Panc1 (cell line): ENCODE data around the gene SH3PXD2A. TPM values are rescaled to one million over a fixed set of nuclear protein-coding genes. Genes with fewer than 3 reads are reported as not detected.

Experiments used
- ATAC-seq: fragments of 200-7000 bp; cut with Tn5 transposase; 2 replicates; pipeline ENCODE4 v1.9.1; 2020; ENCODE audit warnings: mild to moderate bottlenecking, moderate library complexity
- BruUV-seq: library from RNA; stranded (reverse); fragments of 400-500 nt; replicated peaks from 2 replicates; lab custom pipeline; 2021; lab: Mats Ljungman, UMichigan
- CTCF ChIA-PET: fragments of 300-600 bp; sonication (Branson Sonifier 250); formaldehyde crosslinking; loops from one replicate; lab custom pipeline; 2022; ENCODE audit warnings: antibody characterized with exemption; lab: Charles Lee
- POLR2A ChIA-PET: fragments of 300-600 bp; sonication (Branson Sonifier 250); formaldehyde crosslinking; loops from one replicate; lab custom pipeline; 2022; ENCODE audit warnings: antibody characterized with exemption; lab: Charles Lee
- DNase-seq: peaks from one replicate; pipeline ENCODE4 v3.0.0-alpha.2; 2010; ENCODE audit warnings: low read depth, low spot score
- H3K27ac ChIP-seq: 2 replicates; pipeline ENCODE4 v1.5.1; 2011; ENCODE audit warnings: mild to moderate bottlenecking, low read length, inconsistent platforms
- H3K27me3 ChIP-seq: fragments of 200-500 bp; sonication (Bioruptor generic); 2 replicates; pipeline ENCODE4 v1.6.0; 2014; ENCODE audit warnings: low read length, inconsistent platforms; ENCODE audit not compliant: control insufficient read depth, insufficient read depth
- H3K36me3 ChIP-seq: fragments of 200-500 bp; sonication (Bioruptor generic); 2 replicates; pipeline ENCODE4 v1.5.1; 2014; ENCODE audit warnings: inconsistent platforms, mild to moderate bottlenecking, low read length, moderate library complexity; ENCODE audit not compliant: control insufficient read depth, insufficient read depth
- H3K4me1 ChIP-seq: 2 replicates; pipeline ENCODE4 v1.5.1; 2011; ENCODE audit warnings: inconsistent platforms, mild to moderate bottlenecking, low read length, moderate library complexity; ENCODE audit not compliant: control insufficient read depth, insufficient read depth
- H3K4me3 ChIP-seq, 2 experiments: 2 replicates each; pipeline ENCODE4 v1.5.1; 2011 to 2012; ENCODE audit warnings: low read depth in 2 of 2, low read length in 2 of 2, mild to moderate bottlenecking in 2 of 2, inconsistent platforms in 1 of 2, moderate library complexity in 1 of 2
- H3K9me3 ChIP-seq: fragments of 200-500 bp; sonication (Bioruptor generic); 2 replicates; pipeline ENCODE4 v1.5.1; 2014; ENCODE audit warnings: low read depth, mild to moderate bottlenecking, inconsistent platforms, low read length, moderate library complexity; ENCODE audit not compliant: control insufficient read depth, insufficient read depth
- CTCF ChIP-seq: fragments of 450-650 bp; IDR thresholded peaks from 2 replicates; pipeline ENCODE4 v1.5.1; 2017; ENCODE audit warnings: mild to moderate bottlenecking
- POLR2AphosphoS5 ChIP-seq: IDR thresholded peaks from 2 replicates; pipeline ENCODE4 v1.6.1; 2012; ENCODE audit warnings: mild to moderate bottlenecking, low read depth, low read length, moderate library complexity
- REST ChIP-seq, 2 experiments: IDR thresholded peaks; 2 replicates each; pipeline ENCODE4 v1.6.1; 2011 to 2012; ENCODE audit warnings: low read depth in 2 of 2, control low read depth in 1 of 2, low read length in 1 of 2, mild to moderate bottlenecking in 1 of 2, moderate library complexity in 1 of 2; ENCODE audit not compliant: insufficient read depth in 1 of 2
- SIN3A ChIP-seq: IDR thresholded peaks from 2 replicates; pipeline ENCODE4 v1.6.1; 2012; ENCODE audit warnings: low read depth, mild to moderate bottlenecking, low read length, moderate library complexity, borderline replicate concordance; ENCODE audit not compliant: insufficient read depth
- TCF7L2 ChIP-seq: IDR thresholded peaks from 2 replicates; pipeline ENCODE4 v1.6.1; 2011; ENCODE audit warnings: mild to moderate bottlenecking, low read depth, low read length, inconsistent platforms
- in situ Hi-C: cut with HindIII; loops from 2 replicates; pipeline ENCODE4 v1.10.0; 2016; ENCODE audit warnings: low sequenced_read_pairs, low pct_unique_long_range_greater_than_20kb
- intact Hi-C: fragments of 100-400 bp; cut with micrococcal nuclease; formaldehyde crosslinking; loops from one replicate; pipeline ENCODE4 v1.10.0; 2022; ENCODE audit not compliant: unreplicated experiment
- total RNA-seq: library from RNA; stranded (reverse); gene quantifications from one replicate; pipeline ENCODE4 v1.2.1, GENCODE V29; 2021; ENCODE audit not compliant: unreplicated experiment

SH3PXD2A gene
- total RNA-seq, 1 experiment from 2014 or later, result 5.7 TPM

GRCh38 chr10:103793429-103793828, 61.9 kb downstream of the SH3PXD2A start:
- BruUV-seq, result no TSS peak
- Histone ChIP-seq H3K27ac (no peak overlapping the region), H3K4me3 (no peak overlapping the region), H3K36me3 (no peaks in the 10 kb centered on the region), H3K4me1 (peaks cover 7% of the 10 kb centered on the region), H3K27me3 (no peaks in the 10 kb centered on the region), H3K9me3 (no peaks in the 10 kb centered on the region)
- ATAC-seq (no peak), DNase-seq (no peak)
- in situ Hi-C loops, result no loop called here
- no peak for TF ChIP-seq REST (IDR thresholded peaks at IDR 0.05; ENCODE audit: insufficient read depth in 1 of 2, low read depth in 2 of 2, low read length in 1 of 2)
- no peak for TF ChIP-seq TCF7L2
- TF ChIP-seq SIN3A, result no peak
- no peak for TF ChIP-seq POLR2AphosphoS5
- TF ChIP-seq CTCF, result no peak
- intact Hi-C loops, result no loop called here
- POLR2A ChIA-PET, result no interaction called here
- CTCF ChIA-PET, result interaction anchor here (0.7 kb wide), 1 partner anchor 55 kb away, joined by 4 read pairs; no protein-coding TSS in a partner anchor

- BruUV-seq, result no TSS peak
- in situ Hi-C loops (no loop called here), intact Hi-C loops (no loop called here)
- CTCF ChIA-PET, result no interaction called here
- H3K27me3 ChIP-seq, result no peaks in the 10 kb centered on the region
- no peak overlapping the region for H3K4me3 ChIP-seq
- no peak for ATAC-seq
- POLR2A ChIA-PET, result no interaction called here
- TF ChIP-seq SIN3A (no peak), POLR2AphosphoS5 (no peak), TCF7L2 (no peak), CTCF (no peak), REST (IDR thresholded peaks at IDR 0.05; ENCODE audit: insufficient read depth in 1 of 2, low read depth in 2 of 2, low read length in 1 of 2) (no peak)
- no peak for DNase-seq
- H3K9me3 ChIP-seq, result no peaks in the 10 kb centered on the region
- no peak overlapping the region for H3K27ac ChIP-seq
- H3K36me3 ChIP-seq, result no peaks in the 10 kb centered on the region
- peaks cover 7% of the 10 kb centered on the region for H3K4me1 ChIP-seq
Observed at GRCh38 chr10:103792547-103792946, 62.8 kb downstream of the SH3PXD2A start.
